Kidney (tissue), 14 donors: ENCODE data around the gene SLC25A22. TPM values are rescaled to one million over a fixed set of nuclear protein-coding genes. Genes with fewer than 3 reads are reported as not detected.

ENCODE experiments used
- DNase-seq, 5 donors: peaks; one replicate each; pipeline ENCODE4 v3.0.0-alpha.2; 2013 to 2020
- FAIRE-seq: peaks from 2 replicates; lab custom pipeline; 2012; peaks lifted over from hg19 to GRCh38; lab: Jason Lieb, UNC
- H3K27ac ChIP-seq, 2 donors: one replicate each; pipeline ENCODE4 v1.7.0; 2013; ENCODE audit warnings: low read depth in 2 of 2, low read length in 2 of 2, inconsistent platforms in 1 of 2
- H3K27me3 ChIP-seq: one replicate; pipeline ENCODE4 v1.7.1; 2013; ENCODE audit warnings: low read length, inconsistent platforms; ENCODE audit not compliant: control insufficient read depth, insufficient read depth
- H3K36me3 ChIP-seq, 3 donors: one replicate each; pipeline versions ENCODE4 v1.7.0 to v1.7.1; 2013; ENCODE audit warnings: low read length in 3 of 3, control low read depth in 1 of 3, inconsistent platforms in 1 of 3; ENCODE audit not compliant: insufficient read depth in 3 of 3, control insufficient read depth in 2 of 3
- H3K4me1 ChIP-seq, 3 donors: one replicate each; pipeline versions ENCODE4 v1.7.0 to v1.7.1; 2013; ENCODE audit warnings: low read length in 3 of 3, inconsistent platforms in 1 of 3, low read depth in 1 of 3; ENCODE audit not compliant: control insufficient read depth in 2 of 3, insufficient read depth in 2 of 3
- H3K4me3 ChIP-seq, 3 donors: one replicate each; pipeline versions ENCODE4 v1.7.0 to v1.8.1; 2013; ENCODE audit warnings: low read length in 3 of 3, control low read depth in 1 of 3, inconsistent platforms in 1 of 3
- H3K9ac ChIP-seq, 3 donors: one replicate each; pipeline versions ENCODE4 v1.7.0 to v1.7.1; 2013; ENCODE audit warnings: low read length in 3 of 3, control low read depth in 1 of 3, inconsistent platforms in 1 of 3
- H3K9me3 ChIP-seq, 3 donors: one replicate each; pipeline versions ENCODE4 v1.7.0 to v1.7.1; 2013; ENCODE audit warnings: low read length in 3 of 3, control low read depth in 1 of 3, inconsistent platforms in 1 of 3; ENCODE audit not compliant: control insufficient read depth in 2 of 3, insufficient read depth in 1 of 3
- CTCF ChIP-seq: IDR thresholded peaks from 3 replicates; pipeline ENCODE4 v1.5.1; 2012; ENCODE audit warnings: mild to moderate bottlenecking, moderate library complexity, borderline replicate concordance; ENCODE audit not compliant: insufficient read depth; ENCODE audit errors: extremely low read depth
- intact Hi-C: fragments of 100-400 bp; cut with DNase I; formaldehyde crosslinking; loops from one replicate; pipeline ENCODE4 v1.11.1; 2022
- polyA plus RNA-seq: library from polyadenylated mRNA; stranded (reverse); fragments of 350-450 nt; fragmentation: Illumina TruSeq; extraction: RNeasy Lipid Tissue Mini Kit (QIAGEN cat#74804); gene quantifications from one replicate; pipeline ENCODE4 v1.2.3, GENCODE V29; 2014; ENCODE audit warnings: low read depth, low replicate concordance; ENCODE audit not compliant: insufficient read depth
- total RNA-seq: library from RNA; stranded (reverse); fragmentation: NEBNext Ultra II Directional; extraction: Animal tissue kit (Norgen Biotek cat#: 25700); gene quantifications from one replicate; pipeline ENCODE4 v1.2.1, GENCODE V29; 2021
- donor health status: control.
- donor health status: control.
- donor health status: control.
- donor health status: control.
- donor health status: control.
- donor health status: DM: yes; HTN: yes; CAD: no.
- donor health status: Normal renal cell carcinoma (clear cell type).

Gene SLC25A22
- total and polyA plus RNA-seq, 2 donors from 2014 or later: 14.3 to 17.8 TPM

GRCh38 chr11:827897-828192, 29.8 kb upstream of the SLC25A22 start, which contains the start of gene CRACR2B:
Gene CRACR2B (plus strand): TSS chr11:827919. CDS start chr11:828608, 689 bp downstream.
- Histone ChIP-seq H3K27ac (peak within 1 kb of the TSS; percentile 23 to 63), H3K9me3 (no peaks in the 10 kb centered on the region), H3K9ac (peak within 1 kb of the TSS in 2 of 3 donors; percentile 6 to 46), H3K36me3 (no peaks in the 10 kb centered on the region), H3K4me1 (peaks cover 0 to 45% (median 15%) of the 10 kb centered on the region in 3 donors), H3K27me3 (no peaks in the 10 kb centered on the region), H3K4me3 (peak within 1 kb of the TSS in 1 of 3 donors; percentile 21)
- no peak for DNase-seq
- no peak for FAIRE-seq
- intact Hi-C loops: no loop called here
- TF ChIP-seq CTCF: no peak

GRCh38 chr11:827146-827896, 29.2 kb upstream of the SLC25A22 start:
- H3K27me3 ChIP-seq: no peaks in the 10 kb centered on the region
- H3K4me3 ChIP-seq: peak overlapping the region in 1 of 3 donors; percentile 21
- TF ChIP-seq CTCF: no peak
- H3K4me1 ChIP-seq: peaks cover 0 to 43% (median 15%) of the 10 kb centered on the region in 3 donors
- DNase-seq (peak in 3 of 5 donors; percentile 49 to 82 (median 61)), FAIRE-seq (no peak)
- H3K27ac ChIP-seq: peak overlapping the region; percentile 23 to 32
- H3K9ac ChIP-seq: peak overlapping the region in 2 of 3 donors; percentile 6 to 46
- H3K9me3 ChIP-seq: no peaks in the 10 kb centered on the region
- intact Hi-C loops: no loop called here
- no peaks in the 10 kb centered on the region for H3K36me3 ChIP-seq

GRCh38 chr11:826836-827145, 28.7 kb upstream of the SLC25A22 start:
- Histone ChIP-seq H3K4me3 (no peak overlapping the region), H3K9me3 (no peaks in the 10 kb centered on the region), H3K9ac (peak overlapping the region in 1 of 3 donors; percentile 34), H3K27ac (peak overlapping the region in 1 of 2 donors; percentile 32), H3K27me3 (no peaks in the 10 kb centered on the region), H3K36me3 (peaks cover 0 to 2% (median 0%) of the 10 kb centered on the region in 3 donors), H3K4me1 (peaks cover 0 to 42% (median 19%) of the 10 kb centered on the region in 3 donors)
- no peak for TF ChIP-seq CTCF
- FAIRE-seq: no peak
- intact Hi-C loops: no loop called here
- peak in 2 of 5 donors; percentile 31 to 72 for DNase-seq

GRCh38 chr11:826227-826621, 28.1 kb upstream of the SLC25A22 start:
- Histone ChIP-seq H3K9ac (no peak overlapping the region), H3K4me1 (peaks cover 0 to 48% (median 24%) of the 10 kb centered on the region in 3 donors), H3K27ac (no peak overlapping the region), H3K27me3 (no peaks in the 10 kb centered on the region), H3K9me3 (no peaks in the 10 kb centered on the region), H3K4me3 (no peak overlapping the region), H3K36me3 (peaks cover 0 to 4% (median 0%) of the 10 kb centered on the region in 3 donors)
- no peak for DNase-seq
- intact Hi-C loops: no loop called here
- no peak for FAIRE-seq
- TF ChIP-seq CTCF: no peak
